K562 (cell line): ENCODE measurements around the gene CORO6. TPM values are rescaled to one million over a fixed set of nuclear protein-coding genes. Genes with fewer than 3 reads are reported as not detected.

ENCODE experiments used
- ATAC-seq: fragments of 200-7000 bp; cut with Tn5 transposase; 3 replicates; pipeline ENCODE4 v1.9.1; 2020; ENCODE audit warnings: moderate library complexity
- BruUV-seq: library from RNA; stranded (reverse); fragments of 400-500 nt; replicated peaks from 2 replicates; lab custom pipeline; 2021; lab: Mats Ljungman, UMichigan
- CTCF ChIA-PET: fragments of 300-600 bp; formaldehyde crosslinking; extraction: SDS; loops from one replicate; lab custom pipeline; 2021; ENCODE audit warnings: low intra/inter-chr PET ratio; lab: Yijun Ruan, JAX
- POLR2A ChIA-PET: fragments of 300-600, 350-650 bp; sonication (Branson Sonifier 250); formaldehyde crosslinking; extraction: SDS; loops from one replicate; lab custom pipeline; 2021; ENCODE audit warnings: antibody characterized with exemption, inconsistent platforms; lab: Yijun Ruan, JAX
- DNase-seq, 4 experiments: peaks; one replicate each; pipeline versions ENCODE4 v3.0.0 to v3.0.0-alpha.2; 2011 to 2018; ENCODE audit warnings: low spot score in 3 of 4, mixed read lengths in 3 of 4; ENCODE audit errors: extremely low read depth in 1 of 4
- FAIRE-seq: peaks from 2 replicates; lab custom pipeline; 2011; peaks lifted over from hg19 to GRCh38; lab: Jason Lieb, UNC
- H2AFZ ChIP-seq: 2 replicates; pipeline ENCODE4 v1.6.0; 2011; ENCODE audit warnings: low read depth, low read length, control low read depth, inconsistent platforms
- H3K27ac ChIP-seq: fragments of 200-600 bp; 3 replicates; pipeline ENCODE4 v1.8.0; 2011; ENCODE audit warnings: low read depth, mild to moderate bottlenecking, control low read depth, inconsistent platforms, low read length, moderate library complexity, mixed read lengths; ENCODE audit errors: extremely low read depth
- H3K27me3 ChIP-seq, 2 experiments: fragments of 300-600 bp in 1 of 2; 2 replicates in 1 of 2; 3 replicates in 1 of 2; pipeline versions ENCODE4 v1.6.0 to v1.8.0; 2011; ENCODE audit warnings: inconsistent platforms in 2 of 2, low read length in 2 of 2, mild to moderate bottlenecking in 1 of 2, mixed read lengths in 1 of 2, moderate library complexity in 1 of 2; ENCODE audit not compliant: control insufficient read depth in 2 of 2, insufficient read depth in 2 of 2
- H3K36me3 ChIP-seq: fragments of 300-600 bp; 3 replicates; pipeline ENCODE4 v1.8.0; 2011; ENCODE audit warnings: mild to moderate bottlenecking, low read length, inconsistent platforms; ENCODE audit not compliant: control insufficient read depth, insufficient read depth
- H3K4me1 ChIP-seq, 2 experiments: fragments of 200-600 bp in 1 of 2; replicated peaks in 1 of 2; 2 replicates in 1 of 2; 3 replicates in 1 of 2; pipeline versions ENCODE4 v1.5.1 to v1.8.0; 2011; ENCODE audit warnings: inconsistent platforms in 2 of 2, low read length in 2 of 2, mild to moderate bottlenecking in 1 of 2, mixed read lengths in 1 of 2, moderate library complexity in 1 of 2; ENCODE audit not compliant: control insufficient read depth in 2 of 2, insufficient read depth in 2 of 2
- H3K4me2 ChIP-seq: 2 replicates; pipeline ENCODE4 v1.6.1; 2011; ENCODE audit warnings: low read length, control low read depth, inconsistent platforms, mixed read lengths; ENCODE audit not compliant: insufficient read depth
- H3K4me3 ChIP-seq: fragments of 200-600 bp; sonication (generic), shearing (Covaris generic); 2 replicates; pipeline ENCODE4 v1.5.1; 2016; ENCODE audit warnings: control low read depth, inconsistent platforms
- H3K79me2 ChIP-seq: fragments of 200-600 bp; 3 replicates; pipeline ENCODE4 v1.8.0; 2011; ENCODE audit warnings: low read length, inconsistent platforms; ENCODE audit not compliant: control insufficient read depth, insufficient read depth
- H3K9ac ChIP-seq, 2 experiments: 2 replicates each; pipeline versions ENCODE4 v1.6.0 to v1.6.1; 2011; ENCODE audit warnings: low read depth in 2 of 2, low read length in 2 of 2, control low read depth in 1 of 2, inconsistent platforms in 1 of 2, mild to moderate bottlenecking in 1 of 2, mixed read lengths in 1 of 2; ENCODE audit not compliant: insufficient read depth in 1 of 2
- H3K9me1 ChIP-seq: one replicate; pipeline ENCODE4 v1.6.0; 2011; ENCODE audit warnings: inconsistent platforms, mild to moderate bottlenecking, low read length, moderate library complexity; ENCODE audit not compliant: control insufficient read depth, insufficient read depth
- H3K9me3 ChIP-seq: replicated peaks from 2 replicates; pipeline ENCODE4 v1.5.1; 2011; ENCODE audit warnings: low read depth, low read length, inconsistent platforms; ENCODE audit not compliant: control insufficient read depth, insufficient read depth
- H4K20me1 ChIP-seq: replicated peaks from 2 replicates; pipeline ENCODE4 v1.6.1; 2011; ENCODE audit warnings: low read length, inconsistent platforms, mixed read lengths; ENCODE audit not compliant: control insufficient read depth, insufficient read depth
- CBX8 ChIP-seq: fragments of 200-600 bp; sonication (generic); IDR thresholded peaks from 2 replicates; pipeline ENCODE4 v1.6.1; 2012; ENCODE audit warnings: borderline replicate concordance, mixed run types, low read depth, mild to moderate bottlenecking, moderate library complexity, mixed read lengths, low read length, control low read depth, inconsistent platforms; ENCODE audit not compliant: poor library complexity, severe bottlenecking; ENCODE audit errors: extremely low read depth
- CTBP1 ChIP-seq: fragments of 450-650 bp; IDR thresholded peaks from 2 replicates; pipeline ENCODE4 v1.6.1; 2016; ENCODE audit warnings: borderline replicate concordance
- ESRRB ChIP-seq: fragments of 250-450 bp; sonication (Bioruptor Pico); IDR thresholded peaks from 2 replicates; pipeline ENCODE4 v1.5.0; 2020; ENCODE audit warnings: mild to moderate bottlenecking, moderate library complexity, borderline replicate concordance
- KDM4B ChIP-seq, 2 experiments: fragments of 450-650 bp in 1 of 2; sonication (generic) in 1 of 2; IDR thresholded peaks; 2 replicates each; pipeline ENCODE4 v1.6.1; 2016 to 2017; ENCODE audit warnings: borderline replicate concordance in 2 of 2, antibody characterized with exemption in 1 of 2, low read depth in 1 of 2, mild to moderate bottlenecking in 1 of 2
- MCM5 ChIP-seq: fragments of 450-650 bp; IDR thresholded peaks from 2 replicates; pipeline ENCODE4 v1.6.1; 2016; ENCODE audit warnings: low read depth
- MTA1 ChIP-seq: fragments of 450-650 bp; IDR thresholded peaks from 2 replicates; pipeline ENCODE4 v1.6.1; 2017; ENCODE audit warnings: borderline replicate concordance
- PBX2 ChIP-seq, 2 experiments: IDR thresholded peaks in 1 of 2; conservative IDR thresholded peaks in 1 of 2; 2 replicates each; pipeline ENCODE4 v1.6.1; 2016; ENCODE audit warnings: low read depth in 2 of 2, mild to moderate bottlenecking in 1 of 2, missing compliant biosample characterization in 1 of 2, missing genetic modification characterization in 1 of 2, moderate library complexity in 1 of 2
- POLR2B ChIP-seq: fragments of 450-650 bp; IDR thresholded peaks from 2 replicates; pipeline ENCODE4 v1.6.1; 2018; ENCODE audit warnings: low read depth; ENCODE audit not compliant: partially characterized antibody
- PYGO2 ChIP-seq: fragments of 450-650 bp; IDR thresholded peaks from 2 replicates; pipeline ENCODE4 v1.6.1; 2016; ENCODE audit warnings: mild to moderate bottlenecking, missing genetic modification characterization, moderate library complexity, missing compliant biosample characterization
- SREBF2 ChIP-seq: sonication (generic); formaldehyde crosslinking; IDR thresholded peaks from 2 replicates; pipeline ENCODE4 v1.4.0; 2020; ENCODE audit warnings: mild to moderate bottlenecking, missing genetic modification reagents
- SRSF7 ChIP-seq: fragments of 200-400 bp; formaldehyde crosslinking; optimal IDR thresholded peaks from 2 replicates; pipeline ENCODE3; 2017; ENCODE audit warnings: mild to moderate bottlenecking, low read depth, low read length
- ZBTB17 ChIP-seq: fragments of 450-650 bp; formaldehyde crosslinking; IDR thresholded peaks from 2 replicates; pipeline ENCODE4 v1.4.0; 2020; ENCODE audit warnings: mild to moderate bottlenecking
- WGBS: fragments of 100-300 bp; shearing (Covaris generic); methylation state at CpG from one replicate; pipeline ENCODE4 v1.1.6; 2016; ENCODE audit warnings: low coverage, mixed read lengths; ENCODE audit not compliant: insufficient coverage; ENCODE audit errors: missing lambda C conversion rate; 5-methylcytosine and 5-hydroxymethylcytosine counted together
- in situ Hi-C: fragments of 300-500 bp; cut with MboI; formaldehyde crosslinking; loops from 4 replicates; pipeline ENCODE4 v1.15.0; 2018; ENCODE audit warnings: inconsistent platforms, mixed read lengths
- intact Hi-C: fragments of 100-400 bp; cut with micrococcal nuclease; formaldehyde crosslinking; loops from 2 replicates; pipeline ENCODE4 v1.14.2; 2022
- polyA plus RNA-seq, 8 experiments: library from polyadenylated mRNA; depleted of rRNA in 4 of 8; stranded (reverse) in 5 of 8; unstranded in 3 of 8; fragments of >200 nt; fragmentation: Nextera tagmentation in 2 of 8; fragmentation: Illumina TruSeq in 1 of 8; extraction: Ambion mirVana in 2 of 8; extraction: Trizol in 1 of 8; gene quantifications; 2 replicates each; pipeline versions ENCODE4 v1.2.1 to v1.2.3, GENCODE V29; 2011 to 2014; ENCODE audit warnings: inconsistent platforms in 1 of 8, missing spikeins in 1 of 8
- total RNA-seq, 7 experiments: library from RNA; depleted of rRNA in 6 of 7; stranded (reverse); fragments of >200 nt in 6 of 7; fragmentation: Illumina TruSeq in 2 of 7; extraction: Trizol in 2 of 7; gene quantifications; 2 replicates each; pipeline versions ENCODE4 v1.2.1 to v1.2.3, GENCODE V29; 2011 to 2021; ENCODE audit warnings: low replicate concordance in 1 of 7
- TF ChIP-seq, protein P1 (sequence below): fragments of 450-650 bp; formaldehyde crosslinking; IDR thresholded peaks from 2 replicates; pipeline ENCODE4 v1.4.0; 2020; ENCODE audit warnings: mild to moderate bottlenecking, moderate library complexity
- TF ChIP-seq, protein P2 (sequence below): fragments of 250-450 bp; sonication (Bioruptor Pico); IDR thresholded peaks from 2 replicates; pipeline ENCODE4 v1.8.0; 2021; ENCODE audit warnings: moderate library complexity, mild to moderate bottlenecking, inconsistent platforms
- TF ChIP-seq, protein P3 (sequence below): sonication (generic); formaldehyde crosslinking; IDR thresholded peaks from 2 replicates; pipeline ENCODE4 v1.8.1; 2022; ENCODE audit warnings: missing genetic modification reagents

Gene CORO6
- total and polyA plus RNA-seq, 9 of the 15 experiments (the other 6 are each of a cell fraction or from before 2014, with no cell fraction given), result 0.04 to 11.9 (median 2.4) TPM

- H3K27me3 ChIP-seq, result no peaks in the 10 kb centered on the region
- no peaks in the 10 kb centered on the region for H3K79me2 ChIP-seq
- no peaks in the 10 kb centered on the region for H3K9me1 ChIP-seq
- H3K9me3 ChIP-seq, result no peaks in the 10 kb centered on the region
- ChIA-PET CTCF (no interaction called here), POLR2A (interaction anchor here (0.6 to 1.0 kb wide), 4 partner anchors 16 to 65 kb away, joined by 3 to 5 read pairs (median 4); no protein-coding TSS in a partner anchor)
- no peaks in the 10 kb centered on the region for H3K36me3 ChIP-seq
- no peak overlapping the region for H3K27ac ChIP-seq
- WGBS, result 83% methylated on average over 2 of the region's 2 CpGs
- FAIRE-seq, result no peak
- in situ Hi-C loops (no loop called here), intact Hi-C loops (no loop called here)
- H2AFZ ChIP-seq, result no peak overlapping the region
- peaks cover 15 to 21% of the 10 kb centered on the region in 2 experiments; a peak in 4 of 5 replicates for H3K4me1 ChIP-seq
- DNase-seq, result no peak
- H3K4me3 ChIP-seq, result no peak overlapping the region
- no peak overlapping the region for H3K4me2 ChIP-seq
- BruUV-seq, result no TSS peak
- H3K9ac ChIP-seq, result no peak overlapping the region
- H4K20me1 ChIP-seq, result no peaks in the 10 kb centered on the region
- ATAC-seq, result no peak
- TF ChIP-seq CBX8, result no peak
- TF ChIP-seq, protein P1, sequence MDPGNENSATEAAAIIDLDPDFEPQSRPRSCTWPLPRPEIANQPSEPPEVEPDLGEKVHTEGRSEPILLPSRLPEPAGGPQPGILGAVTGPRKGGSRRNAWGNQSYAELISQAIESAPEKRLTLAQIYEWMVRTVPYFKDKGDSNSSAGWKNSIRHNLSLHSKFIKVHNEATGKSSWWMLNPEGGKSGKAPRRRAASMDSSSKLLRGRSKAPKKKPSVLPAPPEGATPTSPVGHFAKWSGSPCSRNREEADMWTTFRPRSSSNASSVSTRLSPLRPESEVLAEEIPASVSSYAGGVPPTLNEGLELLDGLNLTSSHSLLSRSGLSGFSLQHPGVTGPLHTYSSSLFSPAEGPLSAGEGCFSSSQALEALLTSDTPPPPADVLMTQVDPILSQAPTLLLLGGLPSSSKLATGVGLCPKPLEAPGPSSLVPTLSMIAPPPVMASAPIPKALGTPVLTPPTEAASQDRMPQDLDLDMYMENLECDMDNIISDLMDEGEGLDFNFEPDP (CRISPR knock-in tag), result no peak
- TF ChIP-seq KDM4B (IDR thresholded peaks at IDR 0.05; ENCODE audit: borderline replicate concordance in 2 of 2, low read depth in 1 of 2), result no peak
- TF ChIP-seq CTBP1, result no peak
- no peak for TF ChIP-seq MTA1
- TF ChIP-seq PBX2 (CRISPR knock-in tag; IDR thresholded peaks at IDR 0.05; ENCODE audit: low read depth), result no peak
- TF ChIP-seq PBX2 (tag; conservative IDR thresholded peaks at IDR 0.05; ENCODE audit: low read depth), result no peak
- TF ChIP-seq ESRRB (CRISPR knock-in tag), result no peak
- TF ChIP-seq MCM5, result no peak
- TF ChIP-seq, protein P2, sequence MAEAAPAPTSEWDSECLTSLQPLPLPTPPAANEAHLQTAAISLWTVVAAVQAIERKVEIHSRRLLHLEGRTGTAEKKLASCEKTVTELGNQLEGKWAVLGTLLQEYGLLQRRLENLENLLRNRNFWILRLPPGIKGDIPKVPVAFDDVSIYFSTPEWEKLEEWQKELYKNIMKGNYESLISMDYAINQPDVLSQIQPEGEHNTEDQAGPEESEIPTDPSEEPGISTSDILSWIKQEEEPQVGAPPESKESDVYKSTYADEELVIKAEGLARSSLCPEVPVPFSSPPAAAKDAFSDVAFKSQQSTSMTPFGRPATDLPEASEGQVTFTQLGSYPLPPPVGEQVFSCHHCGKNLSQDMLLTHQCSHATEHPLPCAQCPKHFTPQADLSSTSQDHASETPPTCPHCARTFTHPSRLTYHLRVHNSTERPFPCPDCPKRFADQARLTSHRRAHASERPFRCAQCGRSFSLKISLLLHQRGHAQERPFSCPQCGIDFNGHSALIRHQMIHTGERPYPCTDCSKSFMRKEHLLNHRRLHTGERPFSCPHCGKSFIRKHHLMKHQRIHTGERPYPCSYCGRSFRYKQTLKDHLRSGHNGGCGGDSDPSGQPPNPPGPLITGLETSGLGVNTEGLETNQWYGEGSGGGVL (CRISPR knock-in tag), result no peak
- TF ChIP-seq PYGO2 (tag), result no peak
- TF ChIP-seq ZBTB17 (CRISPR knock-in tag), result no peak
- no peak for TF ChIP-seq SRSF7
- TF ChIP-seq POLR2B, result no peak
- TF ChIP-seq SREBF2 (CRISPR knock-in tag), result no peak
- TF ChIP-seq, protein P3, sequence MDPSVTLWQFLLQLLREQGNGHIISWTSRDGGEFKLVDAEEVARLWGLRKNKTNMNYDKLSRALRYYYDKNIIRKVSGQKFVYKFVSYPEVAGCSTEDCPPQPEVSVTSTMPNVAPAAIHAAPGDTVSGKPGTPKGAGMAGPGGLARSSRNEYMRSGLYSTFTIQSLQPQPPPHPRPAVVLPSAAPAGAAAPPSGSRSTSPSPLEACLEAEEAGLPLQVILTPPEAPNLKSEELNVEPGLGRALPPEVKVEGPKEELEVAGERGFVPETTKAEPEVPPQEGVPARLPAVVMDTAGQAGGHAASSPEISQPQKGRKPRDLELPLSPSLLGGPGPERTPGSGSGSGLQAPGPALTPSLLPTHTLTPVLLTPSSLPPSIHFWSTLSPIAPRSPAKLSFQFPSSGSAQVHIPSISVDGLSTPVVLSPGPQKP (CRISPR knock-in tag), result no peak
Observed at GRCh38 chr17:29659155-29659554, 36.4 kb upstream of the CORO6 start.
